Progenitor cell of endocrine pancreas (in vitro differentiated cells): ENCODE measurements around the gene C2orf42. TPM values are rescaled to one million over a fixed set of nuclear protein-coding genes. Genes with fewer than 3 reads are reported as not detected.

Experiments
- DNase-seq: peaks from one replicate; pipeline ENCODE4 v3.0.0; 2021; ENCODE audit warnings: low spot score; ENCODE audit not compliant: unreplicated experiment
- H3K27ac Mint-ChIP-seq: 2 replicates; pipeline ENCODE4 v1.8.0; 2021; ENCODE audit warnings: mild to moderate bottlenecking, moderate library complexity, mixed read lengths
- H3K27me3 Mint-ChIP-seq: 2 replicates; pipeline ENCODE4 v1.8.0; 2021; ENCODE audit warnings: mixed read lengths
- H3K36me3 Mint-ChIP-seq: 2 replicates; pipeline ENCODE4 v1.8.0; 2022; ENCODE audit warnings: mixed read lengths; ENCODE audit not compliant: insufficient read depth
- H3K4me1 Mint-ChIP-seq: 2 replicates; pipeline ENCODE4 v1.8.0; 2021; ENCODE audit warnings: low read depth, mixed read lengths
- H3K4me3 Mint-ChIP-seq: 2 replicates; pipeline ENCODE4 v1.8.0; 2021; ENCODE audit warnings: low read depth, mild to moderate bottlenecking, moderate library complexity, mixed read lengths
- H3K9me3 Mint-ChIP-seq: 2 replicates; pipeline ENCODE4 v1.8.0; 2021; ENCODE audit warnings: low read depth, mixed read lengths
- CTCF ChIP-seq: fragments of 200-600 bp; sonication (generic); IDR thresholded peaks from one replicate; pipeline ENCODE4 v1.5.0; 2021; ENCODE audit warnings: antibody characterized with exemption, mild to moderate bottlenecking; ENCODE audit not compliant: unreplicated experiment
- total RNA-seq: library from RNA; stranded (reverse); gene quantifications from 2 replicates; pipeline ENCODE4 v1.2.1, GENCODE V29; 2021

Gene C2orf42
- total RNA-seq, 1 donor from 2014 or later = 28.0 TPM

GRCh38 chr2:70122470-70122869 lies 68.3 kb downstream of the C2orf42 start:
- no peaks in the 10 kb centered on the region for H3K27me3 Mint-ChIP-seq
- no peaks in the 10 kb centered on the region for H3K9me3 Mint-ChIP-seq
- peaks cover 24% of the 10 kb centered on the region for H3K4me1 Mint-ChIP-seq
- no peak for DNase-seq
- H3K27ac Mint-ChIP-seq = peak overlapping the region; percentile 77
- H3K36me3 Mint-ChIP-seq = no peaks in the 10 kb centered on the region
- TF ChIP-seq CTCF = no peak
- H3K4me3 Mint-ChIP-seq = no peak overlapping the region

GRCh38 chr2:70121627-70122372 lies 69.0 kb downstream of the C2orf42 start:
- Mint-ChIP-seq H3K4me3 (no peak overlapping the region), H3K9me3 (no peaks in the 10 kb centered on the region), H3K36me3 (no peaks in the 10 kb centered on the region), H3K27me3 (no peaks in the 10 kb centered on the region), H3K27ac (peak overlapping the region; percentile 77), H3K4me1 (peaks cover 24% of the 10 kb centered on the region)
- no peak for TF ChIP-seq CTCF
- DNase-seq = no peak

GRCh38 chr2:70118798-70119454 lies 71.9 kb downstream of the C2orf42 start:
- H3K9me3 Mint-ChIP-seq = no peaks in the 10 kb centered on the region
- peak overlapping the region; percentile 86 for H3K27ac Mint-ChIP-seq
- peak overlapping the region; percentile 22 for H3K4me3 Mint-ChIP-seq
- DNase-seq = no peak
- H3K27me3 Mint-ChIP-seq = no peaks in the 10 kb centered on the region
- peaks cover 22% of the 10 kb centered on the region for H3K4me1 Mint-ChIP-seq
- no peaks in the 10 kb centered on the region for H3K36me3 Mint-ChIP-seq
- no peak for TF ChIP-seq CTCF

- no peaks in the 10 kb centered on the region for H3K27me3 Mint-ChIP-seq
- no peaks in the 10 kb centered on the region for H3K9me3 Mint-ChIP-seq
- H3K36me3 Mint-ChIP-seq = no peaks in the 10 kb centered on the region
- TF ChIP-seq CTCF = no peak
- H3K27ac Mint-ChIP-seq = peak overlapping the region; percentile 49
- no peak for DNase-seq
- peaks cover 24% of the 10 kb centered on the region for H3K4me1 Mint-ChIP-seq
- no peak overlapping the region for H3K4me3 Mint-ChIP-seq
These were observed 73.8 kb downstream of the C2orf42 start for GRCh38 chr2:70116936-70117552.

- H3K27ac Mint-ChIP-seq = no peak overlapping the region
- peaks cover 22% of the 10 kb centered on the region for H3K4me1 Mint-ChIP-seq
- no peak for TF ChIP-seq CTCF
- H3K9me3 Mint-ChIP-seq = no peaks in the 10 kb centered on the region
- no peaks in the 10 kb centered on the region for H3K36me3 Mint-ChIP-seq
- no peaks in the 10 kb centered on the region for H3K27me3 Mint-ChIP-seq
- H3K4me3 Mint-ChIP-seq = no peak overlapping the region
- no peak for DNase-seq
These were observed 75.0 kb downstream of the C2orf42 start for GRCh38 chr2:70115646-70116442.
